ENCODE measurements around the gene CLIC3. TPM values are rescaled to one million over a fixed set of nuclear protein-coding genes. Genes with fewer than 3 reads are reported as not detected.

The CLIC3 gene
- total RNA-seq, 1 experiment from 2014 or later = not detected

DNA sequence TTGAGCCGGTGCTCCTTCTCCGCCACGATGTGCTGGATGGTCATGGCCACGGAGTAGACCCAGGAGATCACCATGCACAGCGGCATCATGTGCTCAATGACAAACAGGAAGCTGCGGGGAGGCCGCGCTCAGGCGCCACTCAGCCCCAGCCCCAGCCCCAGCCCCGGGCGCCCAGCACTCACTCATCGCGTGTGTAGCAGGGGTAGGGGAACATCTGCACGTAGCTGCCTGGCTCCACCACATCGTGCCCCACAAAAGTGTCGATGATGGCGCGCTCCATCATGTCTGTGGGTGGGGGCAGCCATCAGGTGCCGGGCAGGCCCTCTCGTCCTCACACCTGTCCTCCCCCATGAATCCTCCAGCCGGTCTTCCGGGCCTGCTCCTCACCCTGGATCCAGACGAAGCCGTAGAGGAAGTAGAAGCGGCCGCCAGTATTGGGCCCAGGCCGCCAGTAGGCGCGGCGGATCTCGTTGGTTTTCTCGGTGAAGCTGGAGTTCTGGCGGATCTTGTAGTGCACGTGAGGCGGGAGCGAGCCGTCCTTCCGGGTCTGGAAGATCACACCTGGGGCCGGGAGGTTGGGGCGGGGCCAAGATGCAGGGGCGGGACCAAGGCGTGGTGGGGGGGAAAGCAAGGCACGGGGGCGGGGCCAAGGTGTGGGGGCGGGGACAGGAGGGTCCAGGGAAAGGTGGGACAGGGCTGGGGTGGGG is 21.6 kb upstream of the CLIC3 start:
- peaks cover 4% of the 10 kb centered on the region for H3K36me3 ChIP-seq (ENCODE audit: insufficient read depth, low read length, poor library complexity, severe bottlenecking)
- H3K27ac ChIP-seq (ENCODE audit: low read depth, low read length, poor library complexity, severe bottlenecking) = no peak overlapping the region
- H3K27me3 ChIP-seq (replicated peaks; ENCODE audit: insufficient read depth, low read depth, low read length, poor library complexity) = no peaks in the 10 kb centered on the region
- DNase-seq (ENCODE audit: low spot score) = no peak
- POLR2A ChIA-PET (ENCODE audit: low non-redundant PET) = no interaction called here
- intact Hi-C loops (cut with micrococcal nuclease; ENCODE audit: unreplicated experiment) = no loop called here
- H3K4me1 ChIP-seq (ENCODE audit: insufficient read depth, low read length, poor library complexity, severe bottlenecking) = no peaks in the 10 kb centered on the region
- no peak overlapping the region for H3K4me3 ChIP-seq (ENCODE audit: low read depth, low read length, poor library complexity, severe bottlenecking)
- BruUV-seq (replicated peaks) = no TSS peak
- H3K9me3 ChIP-seq (ENCODE audit: low read depth, low read length, poor library complexity, severe bottlenecking) = no peaks in the 10 kb centered on the region
- TF ChIP-seq EZH2 (IDR thresholded peaks at IDR 0.05; ENCODE audit: borderline replicate concordance, low read depth, low read length, poor library complexity, severe bottlenecking) (no peak), CTCF (conservative IDR thresholded peaks at IDR 0.05; ENCODE audit: low read depth, low read length) (no peak)
- CTCF ChIA-PET = no interaction called here

GRCh38 chr9:137017071-137017470 is 20.7 kb upstream of the CLIC3 start:
- no peak for DNase-seq (ENCODE audit: low spot score)
- H3K36me3 ChIP-seq (ENCODE audit: insufficient read depth, low read length, poor library complexity, severe bottlenecking) = peaks cover 4% of the 10 kb centered on the region
- ChIA-PET POLR2A (ENCODE audit: low non-redundant PET) (no interaction called here), CTCF (no interaction called here)
- H3K9me3 ChIP-seq (ENCODE audit: low read depth, low read length, poor library complexity, severe bottlenecking) = no peaks in the 10 kb centered on the region
- BruUV-seq (replicated peaks) = no TSS peak
- H3K27ac ChIP-seq (ENCODE audit: low read depth, low read length, poor library complexity, severe bottlenecking) = no peak overlapping the region
- intact Hi-C loops (cut with micrococcal nuclease; ENCODE audit: unreplicated experiment) = no loop called here
- TF ChIP-seq EZH2 (IDR thresholded peaks at IDR 0.05; ENCODE audit: borderline replicate concordance, low read depth, low read length, poor library complexity, severe bottlenecking) (no peak), CTCF (conservative IDR thresholded peaks at IDR 0.05; ENCODE audit: low read depth, low read length) (no peak)
- H3K4me1 ChIP-seq (ENCODE audit: insufficient read depth, low read length, poor library complexity, severe bottlenecking) = no peaks in the 10 kb centered on the region
- H3K4me3 ChIP-seq (ENCODE audit: low read depth, low read length, poor library complexity, severe bottlenecking) = no peak overlapping the region
- H3K27me3 ChIP-seq (replicated peaks; ENCODE audit: insufficient read depth, low read depth, low read length, poor library complexity) = no peaks in the 10 kb centered on the region

- BruUV-seq (replicated peaks) = no TSS peak
- CTCF ChIA-PET = no interaction called here
- Histone ChIP-seq H3K36me3 (ENCODE audit: insufficient read depth, low read length, poor library complexity, severe bottlenecking) (peaks cover 4% of the 10 kb centered on the region), H3K9me3 (ENCODE audit: low read depth, low read length, poor library complexity, severe bottlenecking) (no peaks in the 10 kb centered on the region), H3K27ac (ENCODE audit: low read depth, low read length, poor library complexity, severe bottlenecking) (no peak overlapping the region), H3K27me3 (replicated peaks; ENCODE audit: insufficient read depth, low read depth, low read length, poor library complexity) (no peaks in the 10 kb centered on the region), H3K4me3 (ENCODE audit: low read depth, low read length, poor library complexity, severe bottlenecking) (no peak overlapping the region), H3K4me1 (ENCODE audit: insufficient read depth, low read length, poor library complexity, severe bottlenecking) (no peaks in the 10 kb centered on the region)
- TF ChIP-seq EZH2 (IDR thresholded peaks at IDR 0.05; ENCODE audit: borderline replicate concordance, low read depth, low read length, poor library complexity, severe bottlenecking) (no peak), CTCF (conservative IDR thresholded peaks at IDR 0.05; ENCODE audit: low read depth, low read length) (no peak)
- POLR2A ChIA-PET (ENCODE audit: low non-redundant PET) = no interaction called here
- no peak for DNase-seq (ENCODE audit: low spot score)
- intact Hi-C loops (cut with micrococcal nuclease; ENCODE audit: unreplicated experiment) = no loop called here
Measured at GRCh38 chr9:137016436-137016835, 20.1 kb upstream of the CLIC3 start.

Measured in A673 (cell line).